A549 (cell line): ENCODE data around the gene PHF2. TPM values are rescaled to one million over a fixed set of nuclear protein-coding genes. Genes with fewer than 3 reads are reported as not detected.

ENCODE experiments used
- ATAC-seq, 2 experiments: fragments of 200-7000 bp in 1 of 2; fragments of >200 bp in 1 of 2; cut with Nextera tagmentation in 1 of 2; cut with Tn5 transposase in 1 of 2; 3 replicates each; pipeline versions ENCODE4 v1.8.0 to v1.9.1; 2018 to 2020; ENCODE audit warnings: mild to moderate bottlenecking in 1 of 2, moderate library complexity in 1 of 2
- CTCF ChIA-PET: fragments of 300-600 bp; sonication (Branson Sonifier 250); formaldehyde crosslinking; extraction: SDS; loops from one replicate; lab custom pipeline; 2021; ENCODE audit warnings: antibody characterized with exemption, inconsistent platforms; lab: Yijun Ruan, JAX
- POLR2A ChIA-PET: fragments of 350-600 bp; formaldehyde crosslinking; extraction: SDS; loops from one replicate; lab custom pipeline; 2021; ENCODE audit warnings: antibody characterized with exemption, inconsistent platforms; lab: Yijun Ruan, JAX
- DNase-seq, 2 experiments: peaks; one replicate each; pipeline versions ENCODE4 v3.0.0 to v3.0.0-alpha.2; 2011 to 2016; ENCODE audit warnings: low read depth in 1 of 2, low spot score in 1 of 2
- FAIRE-seq: peaks from 2 replicates; lab custom pipeline; 2011; peaks lifted over from hg19 to GRCh38; lab: Jason Lieb, UNC
- H3K27ac ChIP-seq, 2 experiments: fragments of >200 bp; sonication (Bioruptor Twin); formaldehyde crosslinking; 3 replicates each; pipeline ENCODE4 v1.5.1; 2016 to 2017
- H3K4me1 ChIP-seq: fragments of >200 bp; sonication (Bioruptor Twin); formaldehyde crosslinking; 3 replicates; pipeline ENCODE4 v1.6.1; 2016
- H3K4me2 ChIP-seq: fragments of >200 bp; sonication (Bioruptor Twin); formaldehyde crosslinking; 3 replicates; pipeline ENCODE4 v1.6.1; 2016
- H3K4me3 ChIP-seq: fragments of >200 bp; sonication (Bioruptor Twin); formaldehyde crosslinking; 3 replicates; pipeline ENCODE4 v1.5.1; 2016
- H3K9me3 ChIP-seq: fragments of >200 bp; sonication (Bioruptor Twin); formaldehyde crosslinking; 3 replicates; pipeline ENCODE4 v1.6.1; 2016
- CHD2 ChIP-seq: fragments of 150-350 bp; IDR thresholded peaks from 2 replicates; pipeline ENCODE4 v1.6.1; 2014; ENCODE audit warnings: low read length; ENCODE audit not compliant: partially characterized antibody
- EP300 ChIP-seq, 2 experiments: fragments of >200 bp; sonication (Bioruptor Twin); formaldehyde crosslinking; IDR thresholded peaks; 2 replicates in 1 of 2; 3 replicates in 1 of 2; pipeline ENCODE4 v1.6.1; 2016 to 2017
- FOSB ChIP-seq: fragments of 250-450 bp; sonication (Bioruptor Pico); IDR thresholded peaks from 2 replicates; pipeline ENCODE4 v1.5.0; 2020; ENCODE audit warnings: mild to moderate bottlenecking, moderate library complexity
- FOXS1 ChIP-seq: fragments of 250-450 bp; sonication (Bioruptor Pico); IDR thresholded peaks from 2 replicates; pipeline ENCODE4 v1.5.0; 2020; ENCODE audit warnings: mild to moderate bottlenecking, moderate library complexity
- PHF8 ChIP-seq: fragments of 200-600 bp; sonication (generic); IDR thresholded peaks from 2 replicates; pipeline ENCODE4 v1.6.1; 2016; ENCODE audit warnings: low read depth, mild to moderate bottlenecking, antibody characterized with exemption, moderate library complexity, borderline replicate concordance
- POLR2A ChIP-seq: IDR thresholded peaks from 2 replicates; pipeline ENCODE4 v1.6.1; 2012; ENCODE audit warnings: mild to moderate bottlenecking, low read length
- POLR2AphosphoS2 ChIP-seq: conservative IDR thresholded peaks from 2 replicates; pipeline ENCODE4 v1.6.1; 2012; ENCODE audit warnings: low read length, improper control_type of control experiment, inconsistent platforms
- SMC3 ChIP-seq: fragments of >200 bp; sonication (Bioruptor Twin); formaldehyde crosslinking; IDR thresholded peaks from 3 replicates; pipeline ENCODE4 v1.6.1; 2018; ENCODE audit warnings: inconsistent platforms
- TFCP2L1 ChIP-seq: fragments of 250-450 bp; sonication (Bioruptor Pico); IDR thresholded peaks from 2 replicates; pipeline ENCODE4 v1.5.0; 2021; ENCODE audit warnings: mild to moderate bottlenecking
- TP53 ChIP-seq: fragments of 250-450 bp; sonication (Bioruptor Pico); IDR thresholded peaks from 2 replicates; pipeline ENCODE4 v1.5.0; 2021; ENCODE audit warnings: mild to moderate bottlenecking, moderate library complexity
- WGBS: methylation state at CpG from one replicate; pipeline ENCODE4 v1.1.6; 2017; ENCODE audit errors: missing lambda C conversion rate; 5-methylcytosine and 5-hydroxymethylcytosine counted together
- polyA plus RNA-seq, 4 experiments: library from polyadenylated mRNA; depleted of rRNA in 3 of 4; stranded (reverse); fragments of >200 nt; fragmentation: RNase III in 1 of 4; extraction: RNeasy Plus Mini Kit Qiagen cat#74134 plus additional on column Dnase treatment in 1 of 4; gene quantifications; 2 replicates in 3 of 4; 3 replicates in 1 of 4; pipeline ENCODE4 v1.2.3, GENCODE V29; 2011 to 2017
- TF ChIP-seq, protein P1 (sequence below): IDR thresholded peaks from 2 replicates; pipeline ENCODE4 v1.6.1; 2012
- TF ChIP-seq, protein P2 (sequence below): fragments of 250-450 bp; sonication (Bioruptor Pico); IDR thresholded peaks from 2 replicates; pipeline ENCODE4 v1.5.0; 2021; ENCODE audit warnings: mild to moderate bottlenecking, moderate library complexity, borderline replicate concordance
- TF ChIP-seq, protein P3 (sequence below): fragments of >200 bp; sonication (Bioruptor Twin); formaldehyde crosslinking; IDR thresholded peaks from 3 replicates; pipeline ENCODE4 v1.5.1; 2016
- TF ChIP-seq, protein P4 (sequence below): fragments of >200 bp; sonication (Bioruptor Twin); formaldehyde crosslinking; IDR thresholded peaks from 2 replicates; pipeline ENCODE4 v1.6.1; 2016
- TF ChIP-seq, protein P5 (sequence below): fragments of 150-350 bp; IDR thresholded peaks from 2 replicates; pipeline ENCODE4 v1.6.1; 2014; ENCODE audit warnings: low read depth, mild to moderate bottlenecking, low read length

PHF2 gene
- polyA plus RNA-seq, 2 of the 4 experiments (the other 2 are of a cell fraction), result 9.6 to 12.2 TPM

DNA sequence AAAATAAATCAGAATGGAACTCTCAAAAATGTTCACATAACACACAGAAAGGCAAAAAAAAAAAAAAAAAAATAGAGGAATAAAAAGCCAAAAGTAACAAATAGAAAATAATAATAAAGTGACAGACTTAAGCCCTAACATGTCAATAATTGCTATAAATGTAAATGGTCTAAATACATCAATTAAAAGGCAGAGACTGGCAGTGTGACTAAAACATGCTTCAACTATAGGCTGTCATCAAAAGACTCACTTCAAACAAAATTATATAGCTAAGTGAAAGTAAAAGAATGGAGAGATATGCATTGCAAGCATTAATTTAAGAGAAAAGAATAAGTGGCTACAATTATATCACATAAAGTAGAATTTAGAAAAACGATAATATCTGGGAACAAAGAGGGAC is 114.2 kb downstream of the PHF2 start (continued):
- TF ChIP-seq, protein P1, sequence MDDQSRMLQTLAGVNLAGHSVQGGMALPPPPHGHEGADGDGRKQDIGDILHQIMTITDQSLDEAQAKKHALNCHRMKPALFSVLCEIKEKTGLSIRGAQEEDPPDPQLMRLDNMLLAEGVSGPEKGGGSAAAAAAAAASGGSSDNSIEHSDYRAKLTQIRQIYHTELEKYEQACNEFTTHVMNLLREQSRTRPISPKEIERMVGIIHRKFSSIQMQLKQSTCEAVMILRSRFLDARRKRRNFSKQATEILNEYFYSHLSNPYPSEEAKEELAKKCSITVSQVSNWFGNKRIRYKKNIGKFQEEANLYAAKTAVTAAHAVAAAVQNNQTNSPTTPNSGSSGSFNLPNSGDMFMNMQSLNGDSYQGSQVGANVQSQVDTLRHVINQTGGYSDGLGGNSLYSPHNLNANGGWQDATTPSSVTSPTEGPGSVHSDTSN, result no peak

DNA sequence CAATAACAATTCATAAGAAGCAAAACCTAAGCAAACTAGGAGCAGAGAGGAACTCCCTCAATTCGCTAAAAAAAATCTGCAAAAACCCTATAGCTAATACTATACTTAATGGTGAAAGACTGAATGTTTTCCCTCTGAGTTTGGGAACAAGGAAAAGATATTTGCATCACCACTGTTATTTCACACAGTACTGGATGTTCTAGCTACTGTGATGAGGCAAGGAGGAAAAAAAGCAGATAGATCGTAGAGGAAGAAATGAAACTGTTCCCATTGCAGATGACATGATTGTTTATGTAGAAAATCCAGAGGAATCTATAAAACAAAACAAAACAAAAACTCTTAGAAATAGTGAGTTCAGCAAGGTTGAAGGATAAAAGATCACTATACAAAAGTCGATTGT is 116.7 kb downstream of the PHF2 start:
- Histone ChIP-seq H3K4me1 (no peaks in the 10 kb centered on the region), H3K4me2 (no peak overlapping the region), H3K9me3 (peaks cover 30% of the 10 kb centered on the region), H3K27ac (no peak overlapping the region), H3K4me3 (no peak overlapping the region)
- ATAC-seq (no peak), DNase-seq (no peak), FAIRE-seq (peak; percentile 43)
- 23% methylated on average over 3 of the region's 3 CpGs for WGBS
- ChIA-PET POLR2A (no interaction called here), CTCF (interaction anchor here (0.8 to 5.5 kb wide), 2 partner anchors 11 to 253 kb away, joined by 3 to 27 read pairs; no protein-coding TSS in a partner anchor)
- TF ChIP-seq PHF8 (no peak), POLR2A (no peak)
- TF ChIP-seq, protein P2, sequence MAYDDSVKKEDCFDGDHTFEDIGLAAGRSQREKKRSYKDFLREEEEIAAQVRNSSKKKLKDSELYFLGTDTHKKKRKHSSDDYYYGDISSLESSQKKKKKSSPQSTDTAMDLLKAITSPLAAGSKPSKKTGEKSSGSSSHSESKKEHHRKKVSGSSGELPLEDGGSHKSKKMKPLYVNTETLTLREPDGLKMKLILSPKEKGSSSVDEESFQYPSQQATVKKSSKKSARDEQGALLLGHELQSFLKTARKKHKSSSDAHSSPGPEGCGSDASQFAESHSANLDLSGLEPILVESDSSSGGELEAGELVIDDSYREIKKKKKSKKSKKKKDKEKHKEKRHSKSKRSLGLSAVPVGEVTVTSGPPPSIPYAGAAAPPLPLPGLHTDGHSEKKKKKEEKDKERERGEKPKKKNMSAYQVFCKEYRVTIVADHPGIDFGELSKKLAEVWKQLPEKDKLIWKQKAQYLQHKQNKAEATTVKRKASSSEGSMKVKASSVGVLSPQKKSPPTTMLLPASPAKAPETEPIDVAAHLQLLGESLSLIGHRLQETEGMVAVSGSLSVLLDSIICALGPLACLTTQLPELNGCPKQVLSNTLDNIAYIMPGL (CRISPR knock-in tag), result no peak

DNA sequence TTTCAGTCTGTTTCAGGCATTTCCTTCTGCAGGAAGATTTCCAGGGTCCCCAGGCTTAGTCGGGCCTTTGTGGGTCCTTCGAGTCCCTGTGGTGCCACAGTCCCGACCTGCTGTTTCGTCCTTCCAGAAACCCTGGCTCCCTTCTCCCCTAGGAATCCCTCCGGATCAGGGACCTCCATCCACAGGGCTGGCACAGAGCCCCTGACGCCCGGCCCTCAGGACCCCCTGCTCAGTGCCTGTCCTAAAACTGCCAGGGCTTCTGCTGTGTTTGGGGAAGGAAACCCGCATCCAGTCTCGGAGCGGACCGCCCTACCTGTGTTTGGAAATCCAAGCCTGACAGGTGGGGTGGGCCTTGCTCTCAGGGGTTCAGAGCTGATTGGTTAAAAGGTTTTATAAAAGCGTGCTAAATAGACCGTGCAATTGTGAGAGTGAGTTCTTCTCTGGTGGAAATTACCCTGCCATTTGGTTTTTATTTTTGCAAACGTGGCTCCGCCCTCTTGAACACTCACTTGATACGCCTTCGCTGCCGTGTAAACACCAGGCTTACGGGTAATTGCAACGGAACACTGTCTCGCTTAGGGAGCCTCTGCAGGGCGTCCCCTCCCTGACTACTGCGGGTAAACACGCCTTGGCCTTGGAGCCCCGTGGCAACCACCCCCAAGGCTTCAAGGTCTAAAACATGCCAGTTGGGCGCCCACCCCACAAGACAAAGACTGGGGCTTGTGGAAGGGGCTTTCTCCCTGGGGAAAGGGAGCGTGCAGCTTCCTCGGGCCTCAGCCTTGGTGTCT is 121.2 kb downstream of the PHF2 start:
- Histone ChIP-seq H3K4me2 (no peak overlapping the region), H3K4me3 (no peak overlapping the region), H3K4me1 (no peaks in the 10 kb centered on the region), H3K27ac (no peak overlapping the region), H3K9me3 (peaks cover 6% of the 10 kb centered on the region; the same call in 1 of the 3 replicates)
- CTCF ChIA-PET, result interaction anchor here (1.0 to 3.1 kb wide), 2 partner anchors 14 to 16 kb away, joined by 3 to 11 read pairs; no protein-coding TSS in a partner anchor
- no peak for FAIRE-seq
- no peak for TF ChIP-seq FOXS1 (CRISPR knock-in tag)
- TF ChIP-seq, protein P3, sequence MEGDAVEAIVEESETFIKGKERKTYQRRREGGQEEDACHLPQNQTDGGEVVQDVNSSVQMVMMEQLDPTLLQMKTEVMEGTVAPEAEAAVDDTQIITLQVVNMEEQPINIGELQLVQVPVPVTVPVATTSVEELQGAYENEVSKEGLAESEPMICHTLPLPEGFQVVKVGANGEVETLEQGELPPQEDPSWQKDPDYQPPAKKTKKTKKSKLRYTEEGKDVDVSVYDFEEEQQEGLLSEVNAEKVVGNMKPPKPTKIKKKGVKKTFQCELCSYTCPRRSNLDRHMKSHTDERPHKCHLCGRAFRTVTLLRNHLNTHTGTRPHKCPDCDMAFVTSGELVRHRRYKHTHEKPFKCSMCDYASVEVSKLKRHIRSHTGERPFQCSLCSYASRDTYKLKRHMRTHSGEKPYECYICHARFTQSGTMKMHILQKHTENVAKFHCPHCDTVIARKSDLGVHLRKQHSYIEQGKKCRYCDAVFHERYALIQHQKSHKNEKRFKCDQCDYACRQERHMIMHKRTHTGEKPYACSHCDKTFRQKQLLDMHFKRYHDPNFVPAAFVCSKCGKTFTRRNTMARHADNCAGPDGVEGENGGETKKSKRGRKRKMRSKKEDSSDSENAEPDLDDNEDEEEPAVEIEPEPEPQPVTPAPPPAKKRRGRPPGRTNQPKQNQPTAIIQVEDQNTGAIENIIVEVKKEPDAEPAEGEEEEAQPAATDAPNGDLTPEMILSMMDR, result no peak
- TF ChIP-seq FOSB (CRISPR knock-in tag), result no peak
- TF ChIP-seq, protein P4, sequence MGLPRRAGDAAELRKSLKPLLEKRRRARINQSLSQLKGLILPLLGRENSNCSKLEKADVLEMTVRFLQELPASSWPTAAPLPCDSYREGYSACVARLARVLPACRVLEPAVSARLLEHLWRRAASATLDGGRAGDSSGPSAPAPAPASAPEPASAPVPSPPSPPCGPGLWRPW, result no peak
- no peak for TF ChIP-seq TP53 (CRISPR knock-in tag)
- no peak for TF ChIP-seq EP300 (IDR thresholded peaks at IDR 0.05)
- TF ChIP-seq POLR2AphosphoS2, result no peak
- no peak for TF ChIP-seq CHD2
- TF ChIP-seq SMC3, result no peak
- TF ChIP-seq, protein P5, sequence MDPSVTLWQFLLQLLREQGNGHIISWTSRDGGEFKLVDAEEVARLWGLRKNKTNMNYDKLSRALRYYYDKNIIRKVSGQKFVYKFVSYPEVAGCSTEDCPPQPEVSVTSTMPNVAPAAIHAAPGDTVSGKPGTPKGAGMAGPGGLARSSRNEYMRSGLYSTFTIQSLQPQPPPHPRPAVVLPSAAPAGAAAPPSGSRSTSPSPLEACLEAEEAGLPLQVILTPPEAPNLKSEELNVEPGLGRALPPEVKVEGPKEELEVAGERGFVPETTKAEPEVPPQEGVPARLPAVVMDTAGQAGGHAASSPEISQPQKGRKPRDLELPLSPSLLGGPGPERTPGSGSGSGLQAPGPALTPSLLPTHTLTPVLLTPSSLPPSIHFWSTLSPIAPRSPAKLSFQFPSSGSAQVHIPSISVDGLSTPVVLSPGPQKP, result no peak
- TF ChIP-seq, protein P1, result no peak
- TF ChIP-seq TFCP2L1 (CRISPR knock-in tag), result no peak
- POLR2A ChIA-PET, result no interaction called here
- DNase-seq, result no peak
- WGBS, result 59% methylated on average over 28 of the region's 28 CpGs
- ATAC-seq, result no peak
